ENCODE results near the gene DGCR2. TPM values are rescaled to one million over a fixed set of nuclear protein-coding genes. Genes with fewer than 3 reads are reported as not detected.

The DGCR2 gene
- total RNA-seq, 2 donors from 2014 or later = 43.8 to 89.3 TPM

- H3K4me1 ChIP-seq = no peaks in the 10 kb centered on the region
- TF ChIP-seq CTCF (IDR thresholded peaks at IDR 0.05) = no peak
- no peak for TF ChIP-seq POLR2A (IDR thresholded peaks at IDR 0.05)
- intact Hi-C loops (cut with DNase I) = no loop called here
- no peaks in the 10 kb centered on the region for H3K9me3 ChIP-seq
- no peaks in the 10 kb centered on the region for H3K27me3 ChIP-seq
- H3K27ac ChIP-seq = no peak overlapping the region
- DNase-seq = no peak
- WGBS, 2 donors = 93% methylated on average over 10 to 11 of the region's 11 CpGs
- no peak for ATAC-seq
- peaks cover 10 to 34% of the 10 kb centered on the region in 2 donors for H3K36me3 ChIP-seq (replicated peaks in 1 of 2; ENCODE audit: insufficient read depth in 1 of 2, low read depth in 2 of 2)
- no peak overlapping the region for H3K4me3 ChIP-seq
These were observed 74.2 kb downstream of the DGCR2 start for GRCh38 chr22:19047993-19048392.

GRCh38 chr22:19046719-19047609 is 75.2 kb downstream of the DGCR2 start:
- Histone ChIP-seq H3K27me3 (no peaks in the 10 kb centered on the region), H3K4me3 (no peak overlapping the region), H3K27ac (no peak overlapping the region), H3K4me1 (no peaks in the 10 kb centered on the region), H3K9me3 (no peaks in the 10 kb centered on the region), H3K36me3 (replicated peaks in 1 of 2; ENCODE audit: insufficient read depth in 1 of 2, low read depth in 2 of 2) (peaks cover 11 to 42% of the 10 kb centered on the region in 2 donors)
- no peak for DNase-seq
- intact Hi-C loops (cut with DNase I) = no loop called here
- TF ChIP-seq POLR2A (IDR thresholded peaks at IDR 0.05) (no peak), CTCF (IDR thresholded peaks at IDR 0.05) (no peak)
- no peak for ATAC-seq
- 93 to 94% methylated on average over 4 to 5 of the region's 5 CpGs for WGBS, 2 donors

GRCh38 chr22:19046287-19046686 is 75.9 kb downstream of the DGCR2 start:
- no peaks in the 10 kb centered on the region for H3K9me3 ChIP-seq
- H3K27me3 ChIP-seq = no peaks in the 10 kb centered on the region
- no peak overlapping the region for H3K4me3 ChIP-seq
- intact Hi-C loops (cut with DNase I) = no loop called here
- no peaks in the 10 kb centered on the region for H3K4me1 ChIP-seq
- 91 to 94% methylated on average over 2 of the region's 2 CpGs for WGBS, 2 donors
- peaks cover 18 to 49% of the 10 kb centered on the region in 2 donors for H3K36me3 ChIP-seq (replicated peaks in 1 of 2; ENCODE audit: insufficient read depth in 1 of 2, low read depth in 2 of 2)
- DNase-seq = no peak
- ATAC-seq = no peak
- no peak overlapping the region for H3K27ac ChIP-seq
- no peak for TF ChIP-seq CTCF (IDR thresholded peaks at IDR 0.05)
- no peak for TF ChIP-seq POLR2A (IDR thresholded peaks at IDR 0.05)

- H3K9me3 ChIP-seq = no peaks in the 10 kb centered on the region
- no peak for DNase-seq
- no peak overlapping the region for H3K27ac ChIP-seq
- 65 to 79% methylated on average over 7 of the region's 7 CpGs for WGBS, 2 donors
- intact Hi-C loops (cut with DNase I) = no loop called here
- H3K4me3 ChIP-seq = no peak overlapping the region
- no peak for ATAC-seq
- peaks cover 27 to 58% of the 10 kb centered on the region in 2 donors for H3K36me3 ChIP-seq (replicated peaks in 1 of 2; ENCODE audit: insufficient read depth in 1 of 2, low read depth in 2 of 2)
- no peaks in the 10 kb centered on the region for H3K27me3 ChIP-seq
- no peaks in the 10 kb centered on the region for H3K4me1 ChIP-seq
- TF ChIP-seq POLR2A (IDR thresholded peaks at IDR 0.05) (no peak), CTCF (IDR thresholded peaks at IDR 0.05) (no peak)
These were observed 77.1 kb downstream of the DGCR2 start for GRCh38 chr22:19045094-19045493.

- WGBS, 2 donors = 86 to 93% methylated on average over 6 of the region's 6 CpGs
- TF ChIP-seq CTCF (IDR thresholded peaks at IDR 0.05) = no peak
- TF ChIP-seq POLR2A (IDR thresholded peaks at IDR 0.05) = no peak
- peaks cover 27 to 60% of the 10 kb centered on the region in 2 donors for H3K36me3 ChIP-seq (replicated peaks in 1 of 2; ENCODE audit: insufficient read depth in 1 of 2, low read depth in 2 of 2)
These were observed 77.8 kb downstream of the DGCR2 start for GRCh38 chr22:19044381-19044780.

More at GRCh38 chr22:19044381-19044780, 77.8 kb downstream of the DGCR2 start:
- no peak overlapping the region for H3K27ac ChIP-seq
- no peaks in the 10 kb centered on the region for H3K4me1 ChIP-seq
- no peak for DNase-seq
- no peak for ATAC-seq
- no peaks in the 10 kb centered on the region for H3K27me3 ChIP-seq
- no peaks in the 10 kb centered on the region for H3K9me3 ChIP-seq
- H3K4me3 ChIP-seq = no peak overlapping the region
- intact Hi-C loops (cut with DNase I) = no loop called here

All from body of pancreas (tissue), 4 donors.